K562 (cell line): ENCODE measurements around the gene PRPF8. TPM values are rescaled to one million over a fixed set of nuclear protein-coding genes. Genes with fewer than 3 reads are reported as not detected.
A peak's percentile ranks its signal among the peaks of the same experiment; 100 is the strongest.

ENCODE experiments used
- ARID1B ChIP-seq: fragments of 450-650 bp; IDR thresholded peaks from 2 replicates; pipeline ENCODE4 v1.6.1; 2016; ENCODE audit warnings: antibody characterized with exemption, mild to moderate bottlenecking, inconsistent platforms
- ATF3 ChIP-seq, 2 experiments: fragments of 450-650 bp in 1 of 2; sonication (generic) in 1 of 2; formaldehyde crosslinking in 1 of 2; IDR thresholded peaks in 1 of 2; conservative IDR thresholded peaks in 1 of 2; 2 replicates each; pipeline versions ENCODE4 v1.6.1 to v1.8.1; 2016 to 2023; ENCODE audit warnings: mild to moderate bottlenecking in 2 of 2, moderate library complexity in 2 of 2, inconsistent platforms in 1 of 2, missing genetic modification reagents in 1 of 2
- CBFA2T3 ChIP-seq: fragments of 450-650 bp; IDR thresholded peaks from 2 replicates; pipeline ENCODE4 v1.6.1; 2017
- CBFB ChIP-seq: sonication (generic); formaldehyde crosslinking; IDR thresholded peaks from 2 replicates; pipeline ENCODE4 v1.4.0; 2020; ENCODE audit warnings: mild to moderate bottlenecking, missing genetic modification reagents
- CLOCK ChIP-seq: fragments of 250-450 bp; sonication (Bioruptor Pico); IDR thresholded peaks from 2 replicates; pipeline ENCODE4 v1.4.0; 2020; ENCODE audit warnings: mild to moderate bottlenecking, moderate library complexity, borderline replicate concordance
- EGR1 ChIP-seq: fragments of 450-650 bp; conservative IDR thresholded peaks from 2 replicates; pipeline ENCODE4 v1.6.1; 2017; ENCODE audit warnings: mild to moderate bottlenecking
- LCOR ChIP-seq: sonication (generic); formaldehyde crosslinking; IDR thresholded peaks from 2 replicates; pipeline ENCODE4 v1.8.0; 2022; ENCODE audit warnings: mild to moderate bottlenecking, missing genetic modification reagents
- NR1H2 ChIP-seq: sonication (generic); formaldehyde crosslinking; IDR thresholded peaks from 2 replicates; pipeline ENCODE4 v1.4.0; 2020; ENCODE audit warnings: mild to moderate bottlenecking, missing genetic modification reagents
- NR2F6 ChIP-seq: fragments of 450-650 bp; formaldehyde crosslinking; IDR thresholded peaks from 2 replicates; pipeline ENCODE4 v1.4.0; 2020; ENCODE audit warnings: mild to moderate bottlenecking
- SAP30 ChIP-seq: fragments of 200-600 bp; sonication (generic); IDR thresholded peaks from 2 replicates; pipeline ENCODE4 v1.6.1; 2012; ENCODE audit warnings: borderline replicate concordance, low read depth, mild to moderate bottlenecking, moderate library complexity, low read length, control low read depth, inconsistent platforms; ENCODE audit not compliant: insufficient read depth, poor library complexity, severe bottlenecking
- SUPT5H ChIP-seq: fragments of 450-650 bp; IDR thresholded peaks from 2 replicates; pipeline ENCODE4 v1.6.1; 2016
- ZNF140 ChIP-seq: fragments of 250-450 bp; sonication (Bioruptor Pico); IDR thresholded peaks from 2 replicates; pipeline ENCODE4 v1.8.0; 2021; ENCODE audit warnings: moderate library complexity, mild to moderate bottlenecking, inconsistent platforms
- ZNF324 ChIP-seq: fragments of 250-450 bp; sonication (Bioruptor Pico); IDR thresholded peaks from 2 replicates; pipeline ENCODE4 v1.4.0; 2020; ENCODE audit warnings: mild to moderate bottlenecking
- ZNF449 ChIP-seq: fragments of 250-450 bp; sonication (Bioruptor Pico); IDR thresholded peaks from 2 replicates; pipeline ENCODE4 v1.8.0; 2022; ENCODE audit warnings: moderate library complexity, mild to moderate bottlenecking, inconsistent platforms
- ZNF592 ChIP-seq: fragments of 450-650 bp; IDR thresholded peaks from 2 replicates; pipeline ENCODE4 v1.6.1; 2017; ENCODE audit warnings: antibody characterized with exemption, mild to moderate bottlenecking
- polyA plus RNA-seq, 8 experiments: library from polyadenylated mRNA; depleted of rRNA in 4 of 8; stranded (reverse) in 5 of 8; unstranded in 3 of 8; fragments of >200 nt; fragmentation: Nextera tagmentation in 2 of 8; fragmentation: Illumina TruSeq in 1 of 8; extraction: Ambion mirVana in 2 of 8; extraction: Trizol in 1 of 8; gene quantifications; 2 replicates each; pipeline versions ENCODE4 v1.2.1 to v1.2.3, GENCODE V29; 2011 to 2014; ENCODE audit warnings: inconsistent platforms in 1 of 8, missing spikeins in 1 of 8
- total RNA-seq, 7 experiments: library from RNA; depleted of rRNA in 6 of 7; stranded (reverse); fragments of >200 nt in 6 of 7; fragmentation: Illumina TruSeq in 2 of 7; extraction: Trizol in 2 of 7; gene quantifications; 2 replicates each; pipeline versions ENCODE4 v1.2.1 to v1.2.3, GENCODE V29; 2011 to 2021; ENCODE audit warnings: low replicate concordance in 1 of 7

PRPF8 gene
- total and polyA plus RNA-seq, 9 of the 15 experiments (the other 6 are each of a cell fraction or from before 2014, with no cell fraction given): 64.3 to 294 (median 85.9) TPM

- TF ChIP-seq CLOCK (CRISPR knock-in tag) (no peak), ATF3 (IDR thresholded peaks at IDR 0.05) (no peak), ATF3 (CRISPR knock-in tag; conservative IDR thresholded peaks at IDR 0.05) (no peak), CBFA2T3 (no peak), NR2F6 (CRISPR knock-in tag) (no peak), ZNF449 (CRISPR knock-in tag) (no peak), SAP30 (no peak), SUPT5H (0 out of 2 replicates have a peak, but pooled peaks have one; percentile 4), EGR1 (no peak), ZNF592 (no peak), ZNF140 (no peak), NR1H2 (CRISPR knock-in tag) (no peak), CBFB (CRISPR knock-in tag) (no peak), LCOR (CRISPR knock-in tag) (no peak), ZNF324 (CRISPR knock-in tag) (no peak), ARID1B (no peak)
These were observed 55.7 kb downstream of the PRPF8 start (continued) for GRCh38 chr17:1628856-1629503.
